ENCODE data around the gene HDAC5.
"Not testable (repeated sequence)": the region's sequence is repeated elsewhere in the genome, so short reads cannot be mapped to it uniquely, and the experiment has no call there.

The HDAC5 gene

DNA sequence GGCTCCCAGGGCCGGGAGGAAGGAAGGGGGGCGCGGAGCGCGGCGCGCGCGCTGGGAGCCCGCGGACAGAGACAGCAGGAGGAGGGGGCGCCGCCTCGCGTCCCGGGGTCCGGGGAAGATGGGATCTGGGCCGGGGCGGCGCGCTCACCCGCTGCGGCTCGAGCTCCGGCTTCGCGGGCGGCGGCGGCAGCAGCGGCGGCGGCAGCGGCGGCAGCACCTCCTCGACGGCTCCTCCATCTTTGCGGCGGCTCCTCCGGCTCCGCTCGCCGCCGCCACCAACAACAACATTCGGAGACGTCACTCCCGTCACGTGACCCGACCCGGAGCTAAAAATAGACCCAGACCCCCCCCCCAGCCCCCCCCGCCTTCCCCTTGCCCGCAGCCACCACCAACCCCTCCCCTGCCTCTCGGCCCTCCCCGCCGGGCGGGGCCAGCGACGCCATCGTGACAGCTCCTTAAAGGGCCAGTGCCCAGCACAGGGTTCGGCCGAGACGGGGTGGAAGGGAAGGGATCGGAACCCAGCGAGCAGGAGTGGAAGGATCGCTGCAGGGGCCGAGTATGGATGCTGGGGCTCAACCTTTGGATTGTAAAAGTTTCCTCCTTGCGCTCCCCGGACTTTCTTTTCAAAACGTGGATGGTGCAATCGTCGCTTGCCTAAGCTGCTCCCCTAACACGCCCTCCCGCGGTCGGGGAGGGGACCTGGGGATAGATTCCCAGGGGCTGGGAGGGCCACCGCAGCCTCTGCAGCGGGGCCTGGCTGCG, at the start of gene HDAC5:
TSS of gene HDAC5 (minus strand) at position 286 of the 762 bp plus-strand sequence. CDS start 6,126 bp downstream, outside the sequence.
- no peak for FAIRE-seq

DNA sequence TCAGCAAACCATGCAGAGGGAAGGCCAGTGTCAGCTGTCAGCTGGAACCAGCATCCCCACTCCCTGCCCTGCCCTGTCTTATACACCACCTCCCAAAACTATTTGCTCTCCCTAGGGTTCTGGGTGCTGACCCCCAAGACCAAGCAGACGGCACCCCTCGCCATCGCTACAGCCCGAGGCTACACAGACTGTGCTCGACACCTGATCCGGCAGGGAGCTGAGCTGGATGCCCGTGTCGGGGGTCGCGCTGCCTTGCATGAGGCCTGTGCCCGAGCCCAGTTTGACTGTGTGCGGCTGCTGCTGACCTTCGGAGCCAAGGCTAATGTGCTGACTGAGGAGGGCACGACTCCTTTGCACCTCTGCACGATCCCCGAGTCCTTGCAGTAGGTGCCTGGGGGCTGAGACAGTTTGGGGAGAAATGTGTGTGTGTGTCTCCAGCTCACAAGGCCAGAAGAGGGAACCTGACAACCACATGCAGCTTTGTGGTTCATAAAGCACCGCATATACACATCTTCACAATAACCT, 48.6 kb upstream of the HDAC5 start:
- no peak for FAIRE-seq

DNA sequence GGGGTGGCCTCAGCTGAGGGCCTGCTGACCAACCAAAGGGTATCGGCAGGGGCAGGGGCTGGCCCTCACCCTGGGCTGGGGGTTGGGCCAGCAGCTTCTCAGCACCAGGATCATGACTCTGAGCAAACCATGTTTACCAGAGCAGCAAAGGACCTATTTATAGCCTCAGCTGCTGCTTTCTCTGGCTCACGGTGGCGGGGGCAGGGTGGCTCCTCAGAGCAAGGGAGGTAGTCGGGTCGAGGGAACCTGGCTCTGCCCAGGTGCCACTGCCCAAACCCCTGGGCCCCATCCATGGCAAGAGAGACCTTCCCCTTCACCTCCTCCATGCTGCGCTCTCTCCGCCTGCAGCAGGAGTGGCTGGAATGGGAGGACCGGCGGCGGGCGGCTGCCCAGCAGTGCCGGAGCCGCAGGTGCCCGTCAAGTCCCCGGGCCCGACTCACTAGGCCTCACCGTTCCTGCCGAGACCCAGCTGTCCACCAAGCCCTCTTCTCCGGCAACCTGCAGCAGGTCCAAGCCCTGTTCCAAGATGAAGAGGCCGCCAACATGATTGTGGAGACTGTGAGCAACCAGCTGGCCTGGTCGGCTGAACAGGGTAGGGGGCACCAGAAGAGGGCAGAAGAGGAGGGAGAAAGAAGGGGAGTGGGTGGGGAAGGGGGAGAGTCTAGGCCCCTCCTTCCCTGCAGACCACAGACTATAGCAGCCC, 47.2 kb upstream of the HDAC5 start, which contains the start of gene ASB16:
TSS of gene ASB16 (plus strand) at position 206 of the 703 bp plus-strand sequence. CDS start at position 292, 86 bp downstream.
- FAIRE-seq, result no peak

DNA sequence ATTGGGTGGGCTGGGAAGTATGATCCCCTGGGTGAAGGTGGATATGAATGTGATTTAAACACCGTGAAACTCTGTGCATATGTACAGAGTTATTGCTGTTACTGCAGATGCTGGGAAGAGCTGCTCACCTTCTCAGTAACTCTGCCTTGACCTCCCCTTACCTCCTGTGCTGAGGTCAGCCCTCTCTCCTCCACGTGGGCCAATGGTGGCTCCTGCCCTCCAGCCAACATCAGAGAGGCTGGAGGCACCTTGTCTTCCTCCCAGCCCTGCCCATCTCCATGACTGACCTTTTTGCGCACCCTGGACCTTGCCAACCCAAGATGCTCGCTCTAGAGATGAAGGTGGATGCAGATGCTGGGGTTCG, 46.7 kb upstream of the HDAC5 start:
- no peak for FAIRE-seq

DNA sequence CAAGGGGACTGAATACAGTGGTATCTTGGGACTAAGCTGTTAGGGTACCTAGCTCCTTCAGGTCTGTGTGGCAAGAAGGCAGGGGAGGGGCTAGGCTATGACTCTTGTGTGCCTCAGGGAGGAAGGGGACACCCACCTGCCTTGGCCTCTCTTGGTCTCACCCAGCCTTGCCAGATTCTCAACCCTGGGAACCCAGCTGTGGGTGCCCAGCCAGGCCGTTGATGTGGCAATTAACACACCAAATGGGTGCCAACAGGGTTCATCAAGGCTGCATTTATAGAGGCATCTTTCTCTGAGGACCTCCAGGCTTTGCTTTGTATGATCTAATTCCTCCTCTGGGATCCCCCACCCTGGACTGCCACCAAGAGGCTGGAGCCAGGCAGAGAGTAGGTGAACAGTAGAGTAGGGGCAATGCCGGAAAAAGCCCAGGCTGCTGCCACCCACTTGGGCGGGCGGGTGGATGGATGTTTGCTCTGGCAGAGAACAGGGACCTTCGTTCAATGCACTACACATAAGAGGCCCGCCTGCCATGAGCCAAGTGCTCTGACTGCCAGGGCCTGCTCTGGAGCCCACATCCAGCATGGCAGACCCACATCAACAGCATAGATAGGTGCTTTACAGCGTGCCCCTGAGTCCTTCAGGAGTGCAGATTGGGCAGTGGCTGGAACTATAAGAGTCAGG, 43.9 kb upstream of the HDAC5 start:
- no peak for FAIRE-seq

DNA sequence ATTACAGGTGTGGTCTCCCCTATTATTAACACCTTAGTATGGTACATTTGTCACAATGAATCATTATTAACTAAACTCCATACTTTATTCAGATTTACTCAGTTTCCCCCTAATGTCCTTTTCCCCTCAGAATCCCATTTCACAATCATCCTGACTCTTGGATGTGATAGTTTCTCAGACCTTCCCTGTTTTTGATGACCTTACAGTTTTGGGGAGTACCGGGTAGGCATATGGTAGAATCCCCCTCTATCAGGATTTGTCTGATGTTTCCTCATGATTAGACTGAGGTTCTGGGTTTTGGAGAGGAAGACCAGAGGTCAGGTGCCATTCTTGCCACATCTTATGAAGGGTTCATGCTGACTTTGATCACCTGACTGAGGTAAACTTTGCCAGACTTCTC, 41.0 kb upstream of the HDAC5 start:
- FAIRE-seq, result no peak

DNA sequence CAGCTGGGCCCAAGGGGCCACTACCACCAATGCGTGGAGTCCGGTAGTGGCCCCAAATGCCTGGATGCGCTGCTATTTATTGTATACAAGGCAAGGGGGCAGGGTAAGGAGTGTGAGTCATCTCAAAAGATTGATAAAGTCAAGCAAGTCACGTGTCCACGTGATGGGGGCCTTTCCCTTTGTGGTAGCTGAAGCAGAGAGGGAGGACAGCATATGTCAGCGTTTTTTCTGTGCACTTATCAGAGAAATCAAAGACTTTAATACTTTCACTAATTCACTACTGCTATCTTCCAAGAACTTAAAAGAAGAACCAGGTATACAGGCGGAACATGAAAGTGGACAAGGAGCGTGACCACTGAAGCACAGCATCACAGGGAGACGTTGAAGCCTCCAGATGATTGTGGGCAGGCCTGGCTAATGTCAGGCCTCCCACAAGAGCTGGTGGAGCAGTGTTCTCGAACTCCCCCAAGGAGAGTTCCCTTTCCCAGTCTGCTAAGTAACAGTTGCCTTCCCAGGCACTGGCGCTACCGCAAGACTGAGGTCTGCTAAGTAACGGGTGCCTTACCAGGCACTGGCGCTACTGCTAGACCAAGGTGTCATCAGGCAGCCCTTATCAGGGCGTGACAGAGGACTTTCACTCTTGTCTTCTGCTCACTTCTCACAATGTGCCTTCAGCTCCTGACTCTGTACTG, 36.2 kb upstream of the HDAC5 start:
- no peak for FAIRE-seq

DNA sequence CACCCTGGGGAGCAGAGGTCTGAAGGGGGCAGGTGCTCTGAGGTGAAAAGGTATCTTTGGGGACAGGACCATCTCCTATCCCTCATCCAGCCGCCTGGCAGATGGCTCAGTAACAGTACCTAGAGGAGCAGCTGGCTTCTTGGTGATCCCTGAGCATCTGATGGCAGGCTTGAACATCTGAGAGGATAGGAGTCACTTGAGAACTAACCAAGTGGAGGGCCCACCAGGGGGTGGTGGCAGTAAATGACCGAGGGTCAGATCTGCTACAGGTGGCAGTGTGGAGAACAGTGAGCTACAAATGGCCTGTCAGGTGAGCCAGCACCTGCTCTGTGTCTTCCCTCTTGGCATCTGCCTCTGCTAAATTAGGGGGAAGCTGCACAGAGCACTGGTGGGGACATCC, 32.0 kb upstream of the HDAC5 start:
- no peak for FAIRE-seq

DNA sequence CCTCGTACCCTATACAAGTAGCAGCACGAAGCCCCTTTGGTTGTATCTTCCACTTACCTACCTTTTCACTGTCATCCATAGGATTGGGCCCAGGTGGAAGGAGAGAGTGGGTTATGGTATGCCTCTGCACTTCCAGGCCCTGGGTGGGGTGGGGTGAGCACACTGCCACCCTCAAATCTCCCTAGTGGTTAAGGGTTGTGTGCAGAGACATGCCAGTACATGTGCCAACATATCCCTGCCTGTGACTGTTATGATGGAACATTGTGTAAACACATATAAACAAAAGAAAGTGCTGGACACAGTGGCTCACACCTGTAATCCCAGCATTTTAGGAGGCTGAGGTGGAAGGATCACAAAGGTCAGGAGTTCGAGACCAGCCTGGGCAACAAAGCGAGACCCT, 29.4 kb upstream of the HDAC5 start:
- FAIRE-seq, result no peak

DNA sequence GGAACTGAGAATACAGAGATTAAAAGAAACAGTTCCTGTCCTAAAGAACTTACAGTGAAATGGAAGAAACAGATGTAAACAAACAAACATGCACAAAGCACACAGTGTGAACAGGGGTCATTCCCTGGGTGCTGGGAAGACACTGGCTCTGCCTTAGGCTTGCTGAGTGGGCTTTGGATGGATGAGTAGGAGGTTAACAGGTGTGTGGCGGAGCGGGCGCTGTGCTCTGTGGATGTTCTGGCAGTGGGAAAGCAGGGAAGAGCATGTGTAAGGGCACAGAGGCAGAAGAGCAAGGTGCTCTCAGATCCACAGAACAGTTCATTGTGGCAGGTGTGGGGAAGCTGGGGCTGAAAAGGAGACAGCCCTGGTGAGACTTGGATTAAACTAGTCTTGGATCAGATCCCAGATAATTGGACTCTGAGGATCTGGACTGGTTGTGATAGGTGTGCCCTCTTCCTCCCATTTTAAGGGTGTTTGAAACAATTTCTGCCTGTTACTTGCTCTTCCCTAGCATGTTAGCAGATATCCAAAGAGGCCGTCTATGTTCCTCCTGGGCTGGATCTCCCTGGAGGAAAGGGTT, 26.4 kb upstream of the HDAC5 start:
- no peak for FAIRE-seq

DNA sequence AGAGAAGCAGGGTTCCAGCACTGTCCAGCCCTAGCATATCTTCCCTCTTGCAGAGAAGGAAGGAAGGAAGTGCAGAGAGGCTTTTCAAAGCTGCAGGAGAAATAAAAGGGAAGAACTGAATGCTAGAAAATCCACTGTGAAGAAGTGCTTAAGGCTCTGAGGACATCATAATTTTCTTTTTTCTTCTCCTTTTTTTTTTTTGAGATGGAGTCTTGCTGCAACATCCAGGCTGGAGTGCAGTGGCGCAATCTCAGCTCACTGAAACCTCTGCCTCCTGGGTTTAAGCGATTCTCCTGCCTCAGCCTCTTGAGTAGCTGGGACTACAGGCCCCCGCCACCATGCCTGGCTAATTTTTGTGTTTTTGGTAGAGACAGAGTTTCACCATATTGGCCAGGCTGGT, 25.6 kb upstream of the HDAC5 start:
- FAIRE-seq, result not testable (repeated sequence)

DNA sequence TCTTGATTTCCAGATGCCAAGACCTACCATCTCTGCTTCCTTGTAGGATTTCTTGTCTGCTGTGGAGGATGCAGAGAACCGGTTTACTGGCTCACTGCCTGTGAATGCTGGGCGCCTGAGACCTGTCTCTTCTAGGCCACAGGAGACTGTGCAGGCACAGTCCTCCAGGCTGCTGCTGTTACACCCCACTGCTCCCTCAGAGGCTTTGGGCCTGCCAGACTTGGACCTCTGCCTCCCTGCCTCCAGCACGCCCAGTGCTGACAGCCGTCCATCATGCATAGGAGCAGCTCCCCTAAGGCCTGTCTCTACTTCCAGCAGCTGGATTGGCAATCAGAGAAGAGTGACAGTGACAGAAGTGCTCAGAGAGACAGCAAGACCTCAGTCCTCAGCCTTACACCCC, 24.4 kb upstream of the HDAC5 start:
- FAIRE-seq, result no peak

DNA sequence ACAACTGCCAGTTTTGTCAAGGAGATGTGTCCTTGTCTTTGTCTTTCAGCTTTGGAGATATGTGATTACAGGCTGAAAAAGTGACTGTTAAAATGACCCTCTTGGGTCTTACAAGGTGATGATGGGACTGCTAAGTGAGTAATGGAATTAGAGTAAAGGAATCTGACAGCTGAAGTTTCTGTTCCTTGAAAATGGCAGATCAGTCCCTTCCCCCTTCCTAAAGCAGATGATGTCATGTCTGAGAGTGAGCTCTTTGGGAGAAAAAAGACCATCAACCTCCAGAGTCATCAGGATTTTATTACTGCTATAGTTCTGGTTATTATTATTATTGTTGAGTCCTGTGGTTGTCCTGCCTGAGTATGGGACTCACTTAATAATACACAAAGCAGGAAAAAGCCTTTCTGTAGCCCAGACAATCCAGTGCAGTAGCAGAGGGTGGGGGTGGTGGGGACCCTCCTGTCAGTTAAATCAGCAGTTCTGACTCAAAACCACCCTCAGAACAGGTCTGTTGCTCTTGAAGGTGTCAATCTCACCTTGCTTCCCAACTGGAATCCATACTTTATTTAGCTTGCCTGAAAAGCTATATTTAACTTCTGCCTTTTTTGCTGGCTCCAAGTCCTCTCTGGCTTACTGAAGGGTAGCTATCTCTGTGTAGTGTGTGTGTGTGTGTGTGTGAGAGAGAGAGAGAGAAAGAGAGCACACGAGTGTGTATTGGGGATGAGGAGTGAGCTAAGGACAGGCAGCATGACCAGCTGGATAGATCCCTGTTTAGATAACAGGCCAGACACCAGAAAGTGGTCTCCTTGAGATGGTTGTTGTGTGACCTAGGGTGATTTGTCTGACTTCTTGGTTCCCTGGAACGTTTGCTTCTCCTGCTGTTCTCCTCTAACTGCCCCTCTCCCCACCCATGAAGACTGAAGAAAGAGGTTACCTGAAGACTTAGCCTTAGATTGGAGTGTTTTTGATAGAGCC, 23.2 kb upstream of the HDAC5 start:
- no peak for FAIRE-seq

DNA sequence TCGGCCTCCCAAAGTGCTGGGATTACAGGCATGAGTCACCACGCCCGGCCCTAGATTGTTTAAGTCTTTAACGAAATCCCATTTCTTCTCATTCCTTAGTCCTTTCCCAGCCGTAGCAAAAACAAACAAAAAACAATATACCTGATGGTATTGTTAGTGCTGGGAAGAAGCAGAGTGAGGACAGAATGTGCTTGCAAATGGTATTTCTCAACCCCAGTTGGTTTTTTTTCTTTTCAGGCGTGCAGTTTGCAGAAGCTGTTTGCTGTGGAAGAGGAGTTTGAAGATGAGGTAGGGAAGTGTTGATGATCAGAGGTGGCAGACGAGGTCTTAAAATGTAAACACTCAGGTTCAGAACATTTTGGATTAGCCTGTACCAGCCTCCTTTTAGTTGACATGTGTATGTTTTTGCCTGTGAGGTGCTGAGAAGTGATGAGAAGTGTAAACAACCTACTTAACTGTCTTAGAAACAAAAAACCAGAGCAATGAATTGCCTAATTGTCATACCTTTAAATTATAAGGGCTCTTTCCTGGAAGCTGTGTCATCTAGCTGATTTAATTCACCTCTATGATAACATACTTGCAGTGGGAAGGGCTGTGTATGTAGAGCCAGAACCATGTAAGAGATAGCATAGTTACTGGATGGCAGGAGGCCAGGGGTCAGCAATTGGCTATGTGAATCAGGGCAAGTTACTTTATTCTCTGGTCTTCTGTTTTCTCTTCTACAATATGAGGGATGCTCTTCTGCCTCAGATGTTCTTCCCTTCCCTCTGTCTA, 21.7 kb upstream of the HDAC5 start:
- FAIRE-seq, result no peak

DNA sequence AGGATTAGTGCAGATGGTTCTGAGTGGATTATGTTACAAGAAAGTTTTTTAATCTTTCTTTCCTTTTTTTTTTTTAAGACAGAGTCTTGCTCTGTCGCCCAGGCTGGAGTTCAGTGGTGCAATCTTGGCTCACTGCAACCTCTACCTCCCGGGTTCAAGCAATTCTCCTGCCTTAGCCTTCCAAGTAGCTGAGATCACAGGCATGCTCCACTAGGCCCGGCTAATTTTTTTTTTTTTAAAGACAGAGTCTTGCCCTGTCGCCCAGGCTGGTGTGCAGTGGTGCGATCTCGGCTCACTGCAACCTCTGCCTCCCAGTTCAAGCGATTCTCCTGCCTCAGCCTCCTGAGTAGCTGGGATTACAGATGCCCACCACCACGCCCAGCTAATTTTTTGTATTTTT, 20.5 kb upstream of the HDAC5 start:
- FAIRE-seq, result not testable (repeated sequence)

DNA sequence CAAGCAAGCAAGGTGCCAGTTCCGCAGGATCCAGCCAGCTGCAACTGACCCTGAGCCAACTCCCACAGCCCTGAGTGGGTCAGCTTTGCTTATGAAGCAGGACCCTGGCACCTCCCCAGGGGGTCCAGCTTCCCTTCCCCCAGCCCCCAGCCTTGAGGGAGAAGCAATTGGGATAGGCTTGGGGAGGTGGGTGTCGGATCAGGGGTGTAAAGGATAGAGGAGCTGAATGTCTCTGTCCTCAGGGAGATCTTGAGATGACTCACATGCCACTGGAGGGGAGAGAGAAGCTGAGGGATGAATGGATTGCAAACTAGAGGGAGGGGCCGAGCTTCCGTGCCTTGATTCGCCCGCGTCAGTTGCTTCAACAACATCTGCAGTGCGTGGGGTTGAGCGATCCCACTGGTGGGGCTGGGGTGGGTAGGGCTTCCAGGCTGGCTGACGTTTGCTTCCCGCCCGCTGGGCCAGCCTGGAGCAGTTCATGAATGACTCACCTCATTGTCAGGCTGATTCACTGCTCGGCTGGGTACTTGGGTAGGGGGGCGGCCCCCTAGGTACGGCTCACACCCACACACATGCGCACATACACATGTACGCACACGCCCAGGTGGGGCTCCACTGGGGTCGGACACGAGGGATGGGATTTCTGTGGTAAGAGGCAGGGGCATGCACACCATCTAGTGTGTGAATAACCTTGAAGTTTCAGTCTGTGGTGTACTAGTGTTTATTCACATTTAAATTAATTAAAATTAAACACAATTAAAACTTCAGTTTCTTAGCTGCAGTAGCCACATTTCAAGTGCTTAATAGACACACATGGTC, 14.7 kb upstream of the HDAC5 start:
- no peak for FAIRE-seq

DNA sequence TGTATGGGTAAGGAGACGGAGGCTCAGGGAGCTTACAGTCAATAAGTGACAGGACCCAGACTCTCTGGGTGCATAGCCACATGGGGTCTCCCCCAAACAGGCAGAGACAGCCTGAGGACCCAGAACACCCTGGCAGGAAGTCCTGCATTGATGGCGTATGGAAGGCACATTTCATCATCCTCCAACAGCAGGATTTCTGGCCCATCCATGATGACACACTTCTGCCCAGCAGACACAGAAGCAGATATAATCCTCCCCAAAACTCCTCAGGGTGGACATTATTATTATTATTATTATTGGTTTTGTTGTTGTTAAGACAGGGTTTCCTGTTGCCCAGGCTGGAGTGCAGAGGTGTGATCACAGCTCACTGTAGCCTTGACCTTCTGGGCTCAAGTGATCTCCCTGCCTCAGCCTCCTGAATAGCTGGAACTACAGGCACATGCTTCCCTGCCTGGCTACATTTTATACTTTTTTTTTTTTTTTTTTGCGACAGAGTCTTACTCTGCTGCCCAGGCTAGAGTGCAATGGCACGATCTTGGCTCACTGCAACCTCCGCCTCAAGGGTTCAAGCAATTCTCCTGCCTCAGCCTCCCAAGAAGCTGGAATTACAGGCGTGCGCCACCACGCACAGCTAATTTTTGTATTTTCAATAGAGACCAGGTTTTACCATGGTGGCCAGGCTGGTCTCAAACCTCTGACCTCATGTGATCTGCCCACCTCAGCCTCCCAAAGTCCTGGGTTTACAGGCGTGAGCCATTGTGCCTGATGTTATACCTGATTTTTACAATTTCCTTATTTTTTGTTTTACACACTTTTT, 11.5 kb upstream of the HDAC5 start:
- no peak for FAIRE-seq

DNA sequence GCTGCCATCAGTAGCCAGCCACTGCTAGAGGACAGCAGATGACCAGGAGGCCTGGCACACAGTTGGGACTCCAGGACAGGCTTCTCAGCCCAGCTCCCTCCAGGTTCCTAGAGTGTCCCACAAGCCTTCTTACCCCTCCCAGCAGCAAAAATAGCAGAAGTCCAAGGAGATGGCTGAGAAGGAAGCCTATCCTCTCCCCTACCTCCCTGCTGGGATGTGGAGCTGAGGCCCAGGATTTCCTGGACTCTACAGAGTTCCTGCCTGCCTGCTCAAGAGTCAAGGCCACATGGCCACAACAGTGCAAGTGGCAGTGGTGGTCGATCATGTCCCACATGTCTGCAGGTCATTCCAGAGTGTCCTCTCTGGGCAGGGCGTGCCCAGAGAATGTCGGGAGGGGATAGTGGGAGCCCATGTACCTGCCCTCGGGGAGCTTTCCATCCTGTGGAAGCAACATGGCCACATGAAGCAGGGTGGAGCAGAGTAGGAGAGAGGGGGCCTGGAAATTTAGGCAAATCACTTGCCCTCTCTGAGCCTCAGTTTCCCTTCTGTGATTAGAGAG, 10.6 kb upstream of the HDAC5 start:
- FAIRE-seq, result no peak
